Neural cell (in vitro differentiated cells): ENCODE results near the gene DISP2.

Source experiments
- CTCF ChIP-seq: fragments of 450-650 bp; IDR thresholded peaks from 2 replicates; pipeline ENCODE4 v1.5.1; 2014; ENCODE audit warnings: antibody characterized with exemption, mild to moderate bottlenecking, moderate library complexity; ENCODE audit not compliant: poor library complexity, severe bottlenecking
- EP300 ChIP-seq: fragments of 450-650 bp; conservative IDR thresholded peaks from 2 replicates; pipeline ENCODE4 v1.6.1; 2014; ENCODE audit warnings: antibody characterized with exemption, mild to moderate bottlenecking, moderate library complexity; ENCODE audit not compliant: poor library complexity, severe bottlenecking
- EZH2 ChIP-seq: fragments of 200-600, 300-800 bp; shearing (Covaris generic), sonication (generic); IDR thresholded peaks from 2 replicates; pipeline ENCODE4 v1.6.1; 2014; ENCODE audit warnings: antibody characterized with exemption, low read length, borderline replicate concordance, mild to moderate bottlenecking; ENCODE audit not compliant: insufficient read depth, poor library complexity, severe bottlenecking
- MXI1 ChIP-seq: fragments of 450-650 bp; conservative IDR thresholded peaks from 2 replicates; pipeline ENCODE4 v1.6.1; 2014; ENCODE audit warnings: antibody characterized with exemption, mild to moderate bottlenecking; ENCODE audit not compliant: poor library complexity, severe bottlenecking
- POLR2AphosphoS5 ChIP-seq: IDR thresholded peaks from 2 replicates; pipeline ENCODE4 v1.6.1; 2012
- RAD21 ChIP-seq: fragments of 450-650 bp; conservative IDR thresholded peaks from 2 replicates; pipeline ENCODE4 v1.6.1; 2014; ENCODE audit warnings: antibody characterized with exemption, mild to moderate bottlenecking, moderate library complexity
- SMC3 ChIP-seq: fragments of 450-650 bp; conservative IDR thresholded peaks from 2 replicates; pipeline ENCODE4 v1.6.1; 2014; ENCODE audit warnings: antibody characterized with exemption, mild to moderate bottlenecking, moderate library complexity; ENCODE audit not compliant: poor library complexity
- TAF1 ChIP-seq: IDR thresholded peaks from 2 replicates; pipeline ENCODE4 v1.6.1; 2012; ENCODE audit warnings: low read depth
- TF ChIP-seq, protein P1 (sequence below): IDR thresholded peaks from 2 replicates; pipeline ENCODE4 v1.6.1; 2012; ENCODE audit warnings: borderline replicate concordance

DNA sequence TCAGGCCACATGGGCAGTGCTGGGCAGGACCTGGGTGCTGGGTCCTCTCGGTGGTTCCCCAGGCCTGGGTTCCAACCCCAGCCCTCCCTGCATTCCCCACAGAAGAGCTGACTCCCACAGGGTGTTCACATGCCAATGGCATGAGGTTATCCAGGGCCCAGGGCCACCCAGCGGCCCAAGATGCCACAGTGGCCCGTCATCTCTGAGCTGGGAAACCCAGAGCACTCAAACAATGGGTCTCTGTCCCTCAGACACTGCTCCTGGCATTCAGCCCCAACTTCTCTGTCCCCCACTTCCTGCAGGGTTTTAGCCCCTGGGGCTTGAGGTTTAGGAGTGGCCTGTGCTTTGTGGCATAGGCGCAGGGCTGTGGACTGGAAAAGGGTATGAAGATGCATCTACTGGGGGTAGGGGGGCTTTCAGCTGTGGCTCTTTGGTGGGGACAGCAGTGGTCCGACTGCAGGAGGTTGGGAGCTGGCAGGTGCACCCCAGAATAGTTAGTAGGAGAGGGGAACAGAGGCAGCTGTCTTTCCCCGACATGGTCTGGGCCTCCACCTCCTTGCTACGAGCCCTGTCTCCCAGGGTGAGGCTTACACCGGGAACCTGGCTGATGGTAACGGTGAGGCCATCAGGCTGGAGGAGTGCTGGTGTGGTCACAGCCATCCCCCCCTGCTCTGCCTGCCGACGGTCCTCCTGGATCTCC, 18.9 kb upstream of the DISP2 start:
- TF ChIP-seq CTCF (no peak), EP300 (no peak), MXI1 (no peak), EZH2 (no peak), TAF1 (no peak), SMC3 (no peak), POLR2AphosphoS5 (no peak), RAD21 (no peak)
- TF ChIP-seq, protein P1, sequence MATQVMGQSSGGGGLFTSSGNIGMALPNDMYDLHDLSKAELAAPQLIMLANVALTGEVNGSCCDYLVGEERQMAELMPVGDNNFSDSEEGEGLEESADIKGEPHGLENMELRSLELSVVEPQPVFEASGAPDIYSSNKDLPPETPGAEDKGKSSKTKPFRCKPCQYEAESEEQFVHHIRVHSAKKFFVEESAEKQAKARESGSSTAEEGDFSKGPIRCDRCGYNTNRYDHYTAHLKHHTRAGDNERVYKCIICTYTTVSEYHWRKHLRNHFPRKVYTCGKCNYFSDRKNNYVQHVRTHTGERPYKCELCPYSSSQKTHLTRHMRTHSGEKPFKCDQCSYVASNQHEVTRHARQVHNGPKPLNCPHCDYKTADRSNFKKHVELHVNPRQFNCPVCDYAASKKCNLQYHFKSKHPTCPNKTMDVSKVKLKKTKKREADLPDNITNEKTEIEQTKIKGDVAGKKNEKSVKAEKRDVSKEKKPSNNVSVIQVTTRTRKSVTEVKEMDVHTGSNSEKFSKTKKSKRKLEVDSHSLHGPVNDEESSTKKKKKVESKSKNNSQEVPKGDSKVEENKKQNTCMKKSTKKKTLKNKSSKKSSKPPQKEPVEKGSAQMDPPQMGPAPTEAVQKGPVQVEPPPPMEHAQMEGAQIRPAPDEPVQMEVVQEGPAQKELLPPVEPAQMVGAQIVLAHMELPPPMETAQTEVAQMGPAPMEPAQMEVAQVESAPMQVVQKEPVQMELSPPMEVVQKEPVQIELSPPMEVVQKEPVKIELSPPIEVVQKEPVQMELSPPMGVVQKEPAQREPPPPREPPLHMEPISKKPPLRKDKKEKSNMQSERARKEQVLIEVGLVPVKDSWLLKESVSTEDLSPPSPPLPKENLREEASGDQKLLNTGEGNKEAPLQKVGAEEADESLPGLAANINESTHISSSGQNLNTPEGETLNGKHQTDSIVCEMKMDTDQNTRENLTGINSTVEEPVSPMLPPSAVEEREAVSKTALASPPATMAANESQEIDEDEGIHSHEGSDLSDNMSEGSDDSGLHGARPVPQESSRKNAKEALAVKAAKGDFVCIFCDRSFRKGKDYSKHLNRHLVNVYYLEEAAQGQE, result no peak
